Spinal cord (tissue), 10 donors: Measurements from ENCODE around the gene XG. TPM values are rescaled to one million over a fixed set of nuclear protein-coding genes. Genes with fewer than 3 reads are reported as not detected.

ENCODE experiments used
- DNase-seq, 6 donors: peaks; one replicate each; pipeline versions ENCODE4 v3.0.0 to v3.0.0-alpha.2; 2013 to 2015; ENCODE audit warnings: low spot score in 6 of 6, low read depth in 4 of 6
- H3K27ac ChIP-seq: one replicate; pipeline ENCODE4 v1.5.1; 2013; ENCODE audit warnings: low read depth, low read length, control low read depth
- H3K27me3 ChIP-seq: one replicate; pipeline ENCODE4 v1.6.1; 2013; ENCODE audit warnings: low read length; ENCODE audit not compliant: control insufficient read depth, insufficient read depth
- H3K36me3 ChIP-seq: one replicate; pipeline ENCODE4 v1.6.1; 2013; ENCODE audit warnings: low read length; ENCODE audit not compliant: control insufficient read depth, insufficient read depth
- H3K4me1 ChIP-seq: one replicate; pipeline ENCODE4 v1.6.1; 2013; ENCODE audit warnings: low read length; ENCODE audit not compliant: control insufficient read depth, insufficient read depth
- H3K4me3 ChIP-seq: one replicate; pipeline ENCODE4 v1.5.1; 2013; ENCODE audit warnings: low read depth, low read length, control low read depth
- H3K9me3 ChIP-seq: one replicate; pipeline ENCODE4 v1.6.1; 2013; ENCODE audit warnings: low read length; ENCODE audit not compliant: control insufficient read depth, insufficient read depth
- WGBS: methylation state at CpG from one replicate; pipeline ENCODE4 v1.1.5; 2013; ENCODE audit warnings: missing lambda C conversion rate; ENCODE audit not compliant: insufficient coverage; 5-methylcytosine and 5-hydroxymethylcytosine counted together
- polyA plus RNA-seq, 2 donors: library from polyadenylated mRNA; unstranded; fragments of 120-200 nt; gene quantifications; one replicate each; pipeline ENCODE4 v1.2.1, GENCODE V29; 2013; ENCODE audit not compliant: insufficient read length in 2 of 2
- total RNA-seq, 2 donors: library from RNA; depleted of rRNA in 1 of 2; stranded (reverse); fragments of 120-200 nt in 1 of 2; fragments of >200 nt in 1 of 2; gene quantifications; one replicate each; pipeline versions ENCODE4 v1.2.3 to v1.2.4, GENCODE V29; 2013 to 2014
- donor health status: healthy.

Gene XG
- total and polyA plus RNA-seq, 4 donors = 0.11 to 0.51 (median 0.30) TPM; not detected in 1

GRCh38 chrX:2828344-2828958, 76.6 kb downstream of the XG start, which contains the start of gene GYG2:
TSS of gene GYG2 (plus strand) at chrX:2828930. CDS start at chrX:2830189, 1,259 bp downstream.
- H3K4me3 ChIP-seq = peak within 1 kb of the TSS; percentile 40
- H3K9me3 ChIP-seq = no peaks in the 10 kb centered on the region
- 7% methylated on average over 56 of the region's 56 CpGs for WGBS
- H3K27ac ChIP-seq = no peak within 1 kb of the TSS
- no peaks in the 10 kb centered on the region for H3K36me3 ChIP-seq
- H3K4me1 ChIP-seq = peaks cover 40% of the 10 kb centered on the region
- peak in 2 of 6 donors; percentile 74 for DNase-seq
- peaks cover 13% of the 10 kb centered on the region for H3K27me3 ChIP-seq

- WGBS = under 1% methylated on average over 44 of the region's 44 CpGs
- Histone ChIP-seq H3K4me1 (peaks cover 38% of the 10 kb centered on the region), H3K27ac (no peak overlapping the region), H3K4me3 (peak overlapping the region; percentile 40), H3K9me3 (no peaks in the 10 kb centered on the region), H3K27me3 (peaks cover 15% of the 10 kb centered on the region), H3K36me3 (no peaks in the 10 kb centered on the region)
- peak in 2 of 6 donors; percentile 15 to 40 for DNase-seq
Observed at GRCh38 chrX:2828959-2829411, 77.1 kb downstream of the XG start.

GRCh38 chrX:2829469-2830246, 77.8 kb downstream of the XG start:
- no peaks in the 10 kb centered on the region for H3K9me3 ChIP-seq
- peaks cover 15% of the 10 kb centered on the region for H3K27me3 ChIP-seq
- DNase-seq = no peak
- H3K27ac ChIP-seq = no peak overlapping the region
- H3K36me3 ChIP-seq = no peaks in the 10 kb centered on the region
- 7% methylated on average over 59 of the region's 62 CpGs for WGBS
- peak overlapping the region; percentile 40 for H3K4me3 ChIP-seq
- peaks cover 31% of the 10 kb centered on the region for H3K4me1 ChIP-seq

- 65% methylated on average over 8 of the region's 14 CpGs for WGBS
Observed at GRCh38 chrX:2831471-2832228, 79.8 kb downstream of the XG start.

GRCh38 chrX:2837961-2838360, 86.1 kb downstream of the XG start:
- H3K9me3 ChIP-seq = peaks cover 9% of the 10 kb centered on the region
- peaks cover 2% of the 10 kb centered on the region for H3K27me3 ChIP-seq
- H3K4me1 ChIP-seq = peaks cover 5% of the 10 kb centered on the region
- H3K36me3 ChIP-seq = peaks cover 3% of the 10 kb centered on the region
- H3K4me3 ChIP-seq = no peak overlapping the region
- H3K27ac ChIP-seq = no peak overlapping the region
- no peak for DNase-seq
- WGBS = no CpG with 5 or more reads among the region's 2 CpGs

More at GRCh38 chrX:2831471-2832228, 79.8 kb downstream of the XG start:
- H3K9me3 ChIP-seq = no peaks in the 10 kb centered on the region
- H3K27ac ChIP-seq = no peak overlapping the region
- peaks cover 3% of the 10 kb centered on the region for H3K36me3 ChIP-seq
- peaks cover 31% of the 10 kb centered on the region for H3K4me1 ChIP-seq
- H3K27me3 ChIP-seq = peaks cover 15% of the 10 kb centered on the region
- DNase-seq = peak in 2 of 6 donors; percentile 41 to 43
- H3K4me3 ChIP-seq = no peak overlapping the region

- Histone ChIP-seq H3K4me3 (no peak overlapping the region), H3K27me3 (no peaks in the 10 kb centered on the region), H3K27ac (no peak overlapping the region), H3K4me1 (peaks cover 5% of the 10 kb centered on the region), H3K36me3 (peaks cover 10% of the 10 kb centered on the region), H3K9me3 (peaks cover 9% of the 10 kb centered on the region)
- WGBS = 77% methylated on average over 1 of the region's 1 CpG
- DNase-seq = no peak
Observed at GRCh38 chrX:2840961-2841360, 89.1 kb downstream of the XG start.

- WGBS = 32% methylated on average over 9 of the region's 9 CpGs
- no peak overlapping the region for H3K27ac ChIP-seq
- no peaks in the 10 kb centered on the region for H3K27me3 ChIP-seq
- peaks cover 8% of the 10 kb centered on the region for H3K36me3 ChIP-seq
- DNase-seq = peak in 2 of 6 donors; percentile 43 to 58
- H3K4me3 ChIP-seq = no peak overlapping the region
- peaks cover 5% of the 10 kb centered on the region for H3K4me1 ChIP-seq
- peaks cover 9% of the 10 kb centered on the region for H3K9me3 ChIP-seq
Observed at GRCh38 chrX:2841537-2841936, 89.7 kb downstream of the XG start.

GRCh38 chrX:2846992-2847391, 95.2 kb downstream of the XG start:
- no peaks in the 10 kb centered on the region for H3K9me3 ChIP-seq
- peaks cover 4% of the 10 kb centered on the region for H3K4me1 ChIP-seq
- no peaks in the 10 kb centered on the region for H3K27me3 ChIP-seq
- peaks cover 7% of the 10 kb centered on the region for H3K36me3 ChIP-seq
- no peak overlapping the region for H3K4me3 ChIP-seq
- DNase-seq = no peak
- no peak overlapping the region for H3K27ac ChIP-seq

- H3K27ac ChIP-seq = no peak overlapping the region
- H3K4me3 ChIP-seq = no peak overlapping the region
- H3K27me3 ChIP-seq = no peaks in the 10 kb centered on the region
- H3K9me3 ChIP-seq = no peaks in the 10 kb centered on the region
- WGBS = 47% methylated on average over 5 of the region's 9 CpGs
- no peak for DNase-seq
- no peaks in the 10 kb centered on the region for H3K4me1 ChIP-seq
- peaks cover 2% of the 10 kb centered on the region for H3K36me3 ChIP-seq
Observed at GRCh38 chrX:2848871-2849301, 97.0 kb downstream of the XG start.
